Measurements from ENCODE around the gene TRIM28.

DNA sequence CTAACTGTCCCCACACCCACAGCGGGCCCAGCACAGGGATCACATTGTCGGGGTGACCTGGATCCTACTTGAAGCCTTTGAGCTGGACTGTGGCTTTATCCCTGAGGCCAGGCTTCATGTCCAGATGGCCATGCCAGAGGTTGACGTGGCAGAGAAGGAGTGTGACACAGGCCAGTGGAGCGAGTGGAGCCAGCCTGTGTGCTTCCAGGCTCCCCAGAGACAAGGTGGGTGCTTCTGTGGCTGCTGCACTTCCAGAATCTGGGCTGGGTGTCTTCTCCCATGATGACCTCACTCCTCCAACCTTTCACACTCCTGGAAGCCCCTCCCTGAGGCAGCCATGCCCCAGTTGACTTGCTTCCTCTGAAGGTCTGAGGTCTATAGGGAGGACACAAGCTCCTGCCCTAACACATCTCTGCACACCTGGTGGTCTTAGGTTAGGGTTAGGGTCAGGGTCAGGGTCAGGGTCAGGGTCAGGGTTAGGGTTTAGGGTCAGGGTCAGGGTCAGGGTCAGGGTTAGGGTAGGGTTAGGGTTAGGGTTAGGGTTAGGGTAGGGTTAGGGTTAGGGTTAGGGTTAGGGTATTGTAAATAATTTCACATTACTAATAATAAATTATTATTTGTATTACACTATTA, 42.4 kb downstream of the TRIM28 start:
- TF ChIP-seq, protein P1, sequence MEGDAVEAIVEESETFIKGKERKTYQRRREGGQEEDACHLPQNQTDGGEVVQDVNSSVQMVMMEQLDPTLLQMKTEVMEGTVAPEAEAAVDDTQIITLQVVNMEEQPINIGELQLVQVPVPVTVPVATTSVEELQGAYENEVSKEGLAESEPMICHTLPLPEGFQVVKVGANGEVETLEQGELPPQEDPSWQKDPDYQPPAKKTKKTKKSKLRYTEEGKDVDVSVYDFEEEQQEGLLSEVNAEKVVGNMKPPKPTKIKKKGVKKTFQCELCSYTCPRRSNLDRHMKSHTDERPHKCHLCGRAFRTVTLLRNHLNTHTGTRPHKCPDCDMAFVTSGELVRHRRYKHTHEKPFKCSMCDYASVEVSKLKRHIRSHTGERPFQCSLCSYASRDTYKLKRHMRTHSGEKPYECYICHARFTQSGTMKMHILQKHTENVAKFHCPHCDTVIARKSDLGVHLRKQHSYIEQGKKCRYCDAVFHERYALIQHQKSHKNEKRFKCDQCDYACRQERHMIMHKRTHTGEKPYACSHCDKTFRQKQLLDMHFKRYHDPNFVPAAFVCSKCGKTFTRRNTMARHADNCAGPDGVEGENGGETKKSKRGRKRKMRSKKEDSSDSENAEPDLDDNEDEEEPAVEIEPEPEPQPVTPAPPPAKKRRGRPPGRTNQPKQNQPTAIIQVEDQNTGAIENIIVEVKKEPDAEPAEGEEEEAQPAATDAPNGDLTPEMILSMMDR (IDR thresholded peaks at IDR 0.05), result no peak
- TF ChIP-seq POLR2A (IDR thresholded peaks at IDR 0.05), result no peak

Measured in thyroid gland (tissue), 4 donors.